ENCODE measurements around the gene RAX.

DNA sequence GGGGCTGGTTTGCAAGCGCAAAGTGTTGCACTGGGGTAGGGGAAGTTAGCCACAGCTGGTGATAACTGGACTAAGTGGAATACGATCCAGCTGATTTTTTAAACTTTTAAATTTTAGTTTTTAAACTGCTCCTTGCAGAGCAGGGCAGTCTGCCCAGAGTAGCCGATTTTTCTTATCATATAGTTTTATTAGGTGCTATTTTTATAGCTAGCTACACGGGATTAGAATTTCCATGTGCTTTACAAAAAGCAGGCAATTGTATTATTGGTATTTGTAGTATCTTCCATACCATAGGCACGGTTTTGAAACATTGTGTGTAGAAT, 35.6 kb upstream of the RAX start:
- TF ChIP-seq, protein P1, sequence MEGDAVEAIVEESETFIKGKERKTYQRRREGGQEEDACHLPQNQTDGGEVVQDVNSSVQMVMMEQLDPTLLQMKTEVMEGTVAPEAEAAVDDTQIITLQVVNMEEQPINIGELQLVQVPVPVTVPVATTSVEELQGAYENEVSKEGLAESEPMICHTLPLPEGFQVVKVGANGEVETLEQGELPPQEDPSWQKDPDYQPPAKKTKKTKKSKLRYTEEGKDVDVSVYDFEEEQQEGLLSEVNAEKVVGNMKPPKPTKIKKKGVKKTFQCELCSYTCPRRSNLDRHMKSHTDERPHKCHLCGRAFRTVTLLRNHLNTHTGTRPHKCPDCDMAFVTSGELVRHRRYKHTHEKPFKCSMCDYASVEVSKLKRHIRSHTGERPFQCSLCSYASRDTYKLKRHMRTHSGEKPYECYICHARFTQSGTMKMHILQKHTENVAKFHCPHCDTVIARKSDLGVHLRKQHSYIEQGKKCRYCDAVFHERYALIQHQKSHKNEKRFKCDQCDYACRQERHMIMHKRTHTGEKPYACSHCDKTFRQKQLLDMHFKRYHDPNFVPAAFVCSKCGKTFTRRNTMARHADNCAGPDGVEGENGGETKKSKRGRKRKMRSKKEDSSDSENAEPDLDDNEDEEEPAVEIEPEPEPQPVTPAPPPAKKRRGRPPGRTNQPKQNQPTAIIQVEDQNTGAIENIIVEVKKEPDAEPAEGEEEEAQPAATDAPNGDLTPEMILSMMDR (IDR thresholded peaks at IDR 0.05), result no peak
- no peak for TF ChIP-seq POLR2A (IDR thresholded peaks at IDR 0.05)

Measured in stomach (tissue), 4 donors.